Heart left ventricle (tissue), 16 donors: ENCODE measurements around the gene NOP9. TPM values are rescaled to one million over a fixed set of nuclear protein-coding genes. Genes with fewer than 3 reads are reported as not detected.
A peak's percentile ranks its signal among the peaks of the same experiment; 100 is the strongest.

Experiments used
- ATAC-seq, 4 donors: fragments of 200-7000 bp; cut with Tn5 transposase; one replicate each; pipeline ENCODE4 v1.9.1; 2020 to 2022; ENCODE audit warnings: moderate library complexity in 4 of 4, mild to moderate bottlenecking in 3 of 4, moderate number of reproducible peaks in 1 of 4
- DNase-seq, 5 donors: peaks; one replicate each; pipeline ENCODE4 v3.0.0-alpha.2; 2020
- H3K27ac ChIP-seq, 12 donors: fragments of 200-600 bp; sonication (generic) in 4 of 12; one replicate each; pipeline versions ENCODE4 v1.5.0 to v1.8.0; 2016 to 2022; ENCODE audit warnings: mild to moderate bottlenecking in 2 of 12
- H3K27me3 ChIP-seq, 9 donors: fragments of 200-600 bp; sonication (generic) in 2 of 9; one replicate each; pipeline versions ENCODE4 v1.5.1 to v1.8.0; 2016 to 2022; ENCODE audit warnings: mild to moderate bottlenecking in 3 of 9
- H3K36me3 ChIP-seq, 9 donors: fragments of 200-600 bp; sonication (generic) in 2 of 9; one replicate each; pipeline versions ENCODE4 v1.5.0 to v1.8.0; 2018 to 2022; ENCODE audit warnings: mild to moderate bottlenecking in 2 of 9
- H3K4me1 ChIP-seq, 12 donors: fragments of 200-600 bp; sonication (generic) in 4 of 12; one replicate each; pipeline versions ENCODE4 v1.5.0 to v1.8.0; 2016 to 2022; ENCODE audit warnings: mild to moderate bottlenecking in 3 of 12
- H3K4me3 ChIP-seq, 12 donors: fragments of 200-600 bp; sonication (generic) in 4 of 12; one replicate each; pipeline versions ENCODE4 v1.5.0 to v1.8.0; 2017 to 2022; ENCODE audit warnings: mild to moderate bottlenecking in 9 of 12, moderate library complexity in 4 of 12
- H3K9me3 ChIP-seq, 12 donors: fragments of 200-600 bp; sonication (generic) in 4 of 12; one replicate each; pipeline versions ENCODE4 v1.5.0 to v1.8.0; 2016 to 2022; ENCODE audit warnings: mild to moderate bottlenecking in 1 of 12
- CTCF ChIP-seq, 12 donors: fragments of 200-600 bp; sonication (generic) in 4 of 12; IDR thresholded peaks; one replicate each; pipeline versions ENCODE4 v1.5.0 to v1.8.0; 2018 to 2022; ENCODE audit warnings: antibody characterized with exemption in 12 of 12, mild to moderate bottlenecking in 5 of 12
- POLR2A ChIP-seq, 2 donors: fragments of 450-650 bp; IDR thresholded peaks; one replicate each; pipeline ENCODE4 v1.6.1; 2017; ENCODE audit warnings: antibody characterized with exemption in 2 of 2, mild to moderate bottlenecking in 2 of 2, moderate library complexity in 2 of 2
- WGBS, 4 donors: extraction: QIAGEN DNeasy Blood & Tissue Kit in 2 of 4; methylation state at CpG; one replicate each; pipeline versions ENCODE4 v1.1.5 to v1.1.7; 2013 to 2018; 5-methylcytosine and 5-hydroxymethylcytosine counted together
- intact Hi-C, 10 donors: fragments of 100-400 bp; cut with DNase I; formaldehyde crosslinking; loops; one replicate each; pipeline versions ENCODE4 v1.11.1 to v1.14.2; 2022
- polyA plus RNA-seq, 2 donors: library from polyadenylated mRNA; stranded (reverse); fragments of 200-250 nt; gene quantifications; one replicate each; pipeline ENCODE4 v1.2.3, GENCODE V29; 2013
- total RNA-seq, 9 donors: library from RNA; depleted of rRNA in 2 of 9; stranded (reverse); fragments of >200 nt in 2 of 9; fragmentation: NEBNext Ultra II Directional in 3 of 9; extraction: Animal tissue kit (Norgen Biotek cat#: 25700) in 3 of 9; gene quantifications; one replicate each; pipeline versions ENCODE4 v1.1.0 to v1.2.4, GENCODE V29; 2016 to 2023
- donor health status: ischemic (EF 13 %, LVEDD 7.1; RV severe dilation, severe dysfunction).
- donor health status: healthy with polysubstance abuse.
- donor health status: DM: no; HTN: yes; CAD: no.
- donor health status: DM: no; HTN: no; CAD: no.
- donor health status: ischemic (EF 25% LVEDD 6.9; RV normal size, moderate dysfunction).
- donor health status: ischemic (EF 25% LVEDD 5.7; RV mildly dilated, moderate dysfunction).
- donor health status: healthy.
- donor health status: DM: yes; HTN: yes; CAD: no.
- donor health status: ischemic (EF 35%, LVEDD 5.7; RV mildly dilated, moderate dysfunction).
- donor health status: nonischemic (EF 11% LVEDD 7.7; RV severe dilation, severe dysfunction).
- donor health status: DM: yes; HTN: yes; CAD: no.
- donor health status: PGD.
- donor health status: ischemic (EF 29% LVEDD 5.4; RV normal size, mild dysfunction).
- donor health status: nonischemic (EF 23%, LVEDD 6.1; RV moderate dilation, normal function).

NOP9 gene
- total and polyA plus RNA-seq, 11 donors = 13.5 to 34.0 (median 27.8) TPM

- H3K27me3 ChIP-seq = peaks cover 0 to 56% (median 15%) of the 10 kb centered on the region in 9 donors
- ATAC-seq = peak; percentile 32 to 70 (median 41)
- no peaks in the 10 kb centered on the region for H3K9me3 ChIP-seq
- intact Hi-C loops = loop anchor here in 7 of 10 donors (1.0 to 5.0 kb wide), 5 partner anchors 32 to 103 kb away; no protein-coding TSS in a partner anchor
- H3K4me3 ChIP-seq = peak within 1 kb of the TSS; percentile 44 to 93 (median 73)
- H3K36me3 ChIP-seq = peaks cover 0 to 22% (median 5%) of the 10 kb centered on the region in 9 donors
- H3K27ac ChIP-seq = peak within 1 kb of the TSS; percentile 76 to 99 (median 92)
- peak; percentile 68 to 86 (median 78) for DNase-seq
- TF ChIP-seq POLR2A (IDR thresholded peaks at IDR 0.05) (peak in 1 of 2 donors; percentile 80), CTCF (IDR thresholded peaks at IDR 0.05) (no peak)
- peaks cover 6 to 87% (median 49%) of the 10 kb centered on the region in 12 donors for H3K4me1 ChIP-seq
- WGBS, 4 donors = 2 to 3% (median 3%) methylated on average over 37 to 65 of the region's 65 CpGs
Observed at GRCh38 chr14:24334431-24335291, 35.0 kb downstream of the NOP9 start, which contains the start of gene ADCY4. Gene ADCY4 (minus strand): TSS chr14:24335071. CDS start chr14:24334652, 419 bp downstream.

- DNase-seq (peak in 1 of 5 donors; percentile 18), ATAC-seq (no peak)
- H3K4me1 ChIP-seq = peaks cover 8 to 83% (median 50%) of the 10 kb centered on the region in 12 donors
- H3K27me3 ChIP-seq = peaks cover 0 to 56% (median 15%) of the 10 kb centered on the region in 9 donors
- 62 to 70% (median 65%) methylated on average over 12 of the region's 12 CpGs for WGBS, 4 donors
- no peaks in the 10 kb centered on the region for H3K9me3 ChIP-seq
- TF ChIP-seq CTCF (IDR thresholded peaks at IDR 0.05) (no peak), POLR2A (IDR thresholded peaks at IDR 0.05) (no peak)
- H3K36me3 ChIP-seq = peaks cover 0 to 22% (median 5%) of the 10 kb centered on the region in 9 donors
- peak overlapping the region in 11 of 12 donors; percentile 58 to 93 (median 73) for H3K4me3 ChIP-seq
- intact Hi-C loops = loop anchor here in 5 of 10 donors (1.0 to 2.0 kb wide), 2 partner anchors 31 to 96 kb away; no protein-coding TSS in a partner anchor
- peak overlapping the region; percentile 76 to 99 (median 92) for H3K27ac ChIP-seq
Observed at GRCh38 chr14:24335461-24336171, 36.0 kb downstream of the NOP9 start.

DNA sequence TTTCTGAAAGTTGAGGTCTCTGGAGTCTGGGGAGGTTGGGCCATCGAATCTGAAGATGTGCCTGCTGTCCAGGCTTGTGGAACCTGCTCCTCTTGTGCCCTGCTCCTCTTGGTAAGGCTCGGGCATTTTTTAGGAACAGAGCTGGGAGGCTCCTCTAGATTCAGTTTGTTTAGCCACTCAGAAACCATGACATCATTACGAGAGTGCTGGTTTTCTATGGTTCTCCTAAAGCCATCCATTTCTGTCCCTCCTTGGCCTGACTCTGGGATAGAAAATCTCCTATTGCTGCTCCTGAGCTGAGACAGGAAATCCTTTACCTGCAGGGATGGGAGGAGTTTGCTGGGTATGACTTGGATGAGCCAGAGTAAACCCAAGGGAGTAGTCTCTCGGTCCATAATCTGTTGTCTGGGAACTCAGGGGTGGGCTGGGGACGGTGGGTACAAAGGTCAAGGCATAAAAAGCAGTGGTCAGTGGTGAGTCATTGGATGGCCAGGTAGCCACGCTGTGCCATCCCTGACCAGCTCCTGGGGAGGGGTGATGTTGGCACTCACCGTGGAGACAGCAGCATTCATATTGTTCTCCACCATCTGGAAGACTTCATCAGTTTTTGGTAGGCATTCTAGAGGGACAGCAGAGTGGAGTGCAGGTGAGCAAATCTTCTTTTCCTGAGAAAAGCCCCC, 37.6 kb downstream of the NOP9 start:
- no peak overlapping the region for H3K4me3 ChIP-seq
- intact Hi-C loops = no loop called here
- WGBS, 4 donors = 79 to 94% (median 89%) methylated on average over 7 of the region's 7 CpGs

More for the DNA sequence above, 37.6 kb downstream of the NOP9 start:
- Histone ChIP-seq H3K36me3 (peaks cover 0 to 21% (median 3%) of the 10 kb centered on the region in 9 donors), H3K4me1 (peaks cover 8 to 66% (median 46%) of the 10 kb centered on the region in 12 donors), H3K27ac (no peak overlapping the region), H3K9me3 (no peaks in the 10 kb centered on the region), H3K27me3 (peaks cover 0 to 54% (median 15%) of the 10 kb centered on the region in 9 donors)
- TF ChIP-seq POLR2A (IDR thresholded peaks at IDR 0.05) (no peak), CTCF (IDR thresholded peaks at IDR 0.05) (no peak)
- ATAC-seq (no peak), DNase-seq (no peak)
